Neural cell (in vitro differentiated cells): ENCODE measurements around the gene DISP3. TPM values are rescaled to one million over a fixed set of nuclear protein-coding genes. Genes with fewer than 3 reads are reported as not detected.

ENCODE experiments used
- H2AFZ ChIP-seq: fragments of 200-600, 300-800 bp; sonication (generic), shearing (Covaris generic); 2 replicates; pipeline ENCODE4 v1.6.0; 2014; ENCODE audit warnings: low read depth, mild to moderate bottlenecking, antibody characterized with exemption, low read length, moderate library complexity
- H3F3A ChIP-seq: fragments of 200-600 bp; shearing (Covaris generic); 2 replicates; pipeline ENCODE4 v1.6.1; 2016; ENCODE audit warnings: mild to moderate bottlenecking, moderate library complexity, mixed read lengths, antibody characterized with exemption, low read length; ENCODE audit not compliant: insufficient read depth, poor library complexity, severe bottlenecking
- H3K27ac ChIP-seq: fragments of 200-600, 300-800 bp; sonication (generic), shearing (Covaris generic); 2 replicates; pipeline ENCODE4 v1.5.1; 2014; ENCODE audit warnings: mild to moderate bottlenecking, low read length, moderate library complexity
- H3K27me3 ChIP-seq: fragments of 300-800, 200-600 bp; sonication (generic), shearing (Covaris generic); 2 replicates; pipeline ENCODE4 v1.6.0; 2014; ENCODE audit warnings: mild to moderate bottlenecking, low read depth, low read length, moderate library complexity; ENCODE audit not compliant: insufficient read depth
- H3K36me3 ChIP-seq: fragments of 300-800, 200-600 bp; sonication (generic), shearing (Covaris generic); 2 replicates; pipeline ENCODE4 v1.5.1; 2014; ENCODE audit warnings: mild to moderate bottlenecking, antibody characterized with exemption, low read length, moderate library complexity; ENCODE audit not compliant: insufficient read depth
- H3K4me2 ChIP-seq: fragments of 300-800, 200-600 bp; sonication (generic), shearing (Covaris generic); 2 replicates; pipeline ENCODE4 v1.6.0; 2014; ENCODE audit warnings: mild to moderate bottlenecking, low read length
- H3K4me3 ChIP-seq: fragments of 300-800, 200-600 bp; sonication (generic), shearing (Covaris generic); 2 replicates; pipeline ENCODE4 v1.5.1; 2014; ENCODE audit warnings: mild to moderate bottlenecking, low read length, moderate library complexity
- H3K79me2 ChIP-seq: fragments of 200-600 bp; shearing (Covaris generic); replicated peaks from 2 replicates; pipeline ENCODE4 v1.6.0; 2014; ENCODE audit warnings: mild to moderate bottlenecking, low read length, moderate library complexity; ENCODE audit not compliant: insufficient read depth
- H3K9ac ChIP-seq: fragments of 300-800, 200-600 bp; sonication (generic), shearing (Covaris generic); 2 replicates; pipeline ENCODE4 v1.6.1; 2016; ENCODE audit warnings: mild to moderate bottlenecking, low read length, mixed read lengths
- H3K9me2 ChIP-seq: fragments of 200-600 bp; shearing (Covaris generic); 2 replicates; pipeline ENCODE4 v1.6.1; 2016; ENCODE audit warnings: mild to moderate bottlenecking, low read length, mixed read lengths; ENCODE audit not compliant: insufficient read depth
- H3K9me3 ChIP-seq: fragments of 200-600, 300-800 bp; sonication (generic), shearing (Covaris generic); 2 replicates; pipeline ENCODE4 v1.6.1; 2016; ENCODE audit warnings: mild to moderate bottlenecking, mixed run types, low read length, moderate library complexity, mixed read lengths
- H4K20me1 ChIP-seq: fragments of 200-600 bp; shearing (Covaris generic); 2 replicates; pipeline ENCODE4 v1.6.1; 2016; ENCODE audit warnings: mild to moderate bottlenecking, mixed run types; ENCODE audit not compliant: insufficient read depth
- EP300 ChIP-seq: fragments of 450-650 bp; conservative IDR thresholded peaks from 2 replicates; pipeline ENCODE4 v1.6.1; 2014; ENCODE audit warnings: antibody characterized with exemption, mild to moderate bottlenecking, moderate library complexity; ENCODE audit not compliant: poor library complexity, severe bottlenecking
- EZH2 ChIP-seq: fragments of 200-600, 300-800 bp; shearing (Covaris generic), sonication (generic); IDR thresholded peaks from 2 replicates; pipeline ENCODE4 v1.6.1; 2014; ENCODE audit warnings: antibody characterized with exemption, low read length, borderline replicate concordance, mild to moderate bottlenecking; ENCODE audit not compliant: insufficient read depth, poor library complexity, severe bottlenecking
- MXI1 ChIP-seq: fragments of 450-650 bp; conservative IDR thresholded peaks from 2 replicates; pipeline ENCODE4 v1.6.1; 2014; ENCODE audit warnings: antibody characterized with exemption, mild to moderate bottlenecking; ENCODE audit not compliant: poor library complexity, severe bottlenecking
- POLR2AphosphoS5 ChIP-seq: IDR thresholded peaks from 2 replicates; pipeline ENCODE4 v1.6.1; 2012
- RAD21 ChIP-seq: fragments of 450-650 bp; conservative IDR thresholded peaks from 2 replicates; pipeline ENCODE4 v1.6.1; 2014; ENCODE audit warnings: antibody characterized with exemption, mild to moderate bottlenecking, moderate library complexity
- SMC3 ChIP-seq: fragments of 450-650 bp; conservative IDR thresholded peaks from 2 replicates; pipeline ENCODE4 v1.6.1; 2014; ENCODE audit warnings: antibody characterized with exemption, mild to moderate bottlenecking, moderate library complexity; ENCODE audit not compliant: poor library complexity
- TAF1 ChIP-seq: IDR thresholded peaks from 2 replicates; pipeline ENCODE4 v1.6.1; 2012; ENCODE audit warnings: low read depth
- polyA plus RNA-seq: library from polyadenylated mRNA; depleted of rRNA; stranded (reverse); fragments of >200 nt; gene quantifications from 2 replicates; pipeline ENCODE4 v1.2.3, GENCODE V29; 2014
- TF ChIP-seq, protein P1 (sequence below): fragments of 450-650 bp; IDR thresholded peaks from 2 replicates; pipeline ENCODE4 v1.5.1; 2014; ENCODE audit warnings: antibody characterized with exemption, mild to moderate bottlenecking, moderate library complexity; ENCODE audit not compliant: poor library complexity, severe bottlenecking
- TF ChIP-seq, protein P2 (sequence below): IDR thresholded peaks from 2 replicates; pipeline ENCODE4 v1.6.1; 2012; ENCODE audit warnings: borderline replicate concordance

DISP3 gene
- polyA plus RNA-seq, 1 donor from 2014 or later = 14.9 TPM

DNA sequence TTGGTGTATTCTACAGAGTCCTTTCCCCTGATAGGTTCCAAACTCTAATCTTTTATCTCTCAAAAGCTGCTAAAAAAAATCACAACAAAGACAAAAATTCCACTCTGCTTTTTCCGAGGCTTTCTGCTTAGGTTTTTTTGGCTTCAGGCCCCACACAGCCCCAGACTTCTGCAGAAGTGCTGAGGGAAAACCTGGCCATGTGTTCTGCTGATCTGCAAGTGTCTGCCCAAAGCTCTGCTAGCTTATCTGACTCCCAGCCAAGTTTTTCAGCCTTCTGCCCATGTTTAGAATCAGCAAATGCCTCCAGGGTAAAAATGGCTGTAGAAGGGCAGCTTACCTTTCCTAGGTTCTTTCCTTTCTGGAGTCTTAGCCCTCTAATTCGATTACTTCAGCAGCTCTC lies 28.4 kb downstream of the DISP3 start:
- Histone ChIP-seq H3F3A (no peaks in the 10 kb centered on the region), H3K9me3 (peaks cover 25% of the 10 kb centered on the region), H3K9ac (no peak overlapping the region), H3K4me2 (no peak overlapping the region), H4K20me1 (no peaks in the 10 kb centered on the region), H2AFZ (no peak overlapping the region), H3K4me3 (no peak overlapping the region), H3K9me2 (no peaks in the 10 kb centered on the region), H3K27me3 (no peaks in the 10 kb centered on the region), H3K27ac (no peak overlapping the region), H3K36me3 (peaks cover 23% of the 10 kb centered on the region), H3K79me2 (no peaks in the 10 kb centered on the region)
- TF ChIP-seq MXI1 (no peak), RAD21 (no peak), EZH2 (no peak), EP300 (no peak), TAF1 (no peak), SMC3 (no peak), POLR2AphosphoS5 (no peak)
- TF ChIP-seq, protein P1, sequence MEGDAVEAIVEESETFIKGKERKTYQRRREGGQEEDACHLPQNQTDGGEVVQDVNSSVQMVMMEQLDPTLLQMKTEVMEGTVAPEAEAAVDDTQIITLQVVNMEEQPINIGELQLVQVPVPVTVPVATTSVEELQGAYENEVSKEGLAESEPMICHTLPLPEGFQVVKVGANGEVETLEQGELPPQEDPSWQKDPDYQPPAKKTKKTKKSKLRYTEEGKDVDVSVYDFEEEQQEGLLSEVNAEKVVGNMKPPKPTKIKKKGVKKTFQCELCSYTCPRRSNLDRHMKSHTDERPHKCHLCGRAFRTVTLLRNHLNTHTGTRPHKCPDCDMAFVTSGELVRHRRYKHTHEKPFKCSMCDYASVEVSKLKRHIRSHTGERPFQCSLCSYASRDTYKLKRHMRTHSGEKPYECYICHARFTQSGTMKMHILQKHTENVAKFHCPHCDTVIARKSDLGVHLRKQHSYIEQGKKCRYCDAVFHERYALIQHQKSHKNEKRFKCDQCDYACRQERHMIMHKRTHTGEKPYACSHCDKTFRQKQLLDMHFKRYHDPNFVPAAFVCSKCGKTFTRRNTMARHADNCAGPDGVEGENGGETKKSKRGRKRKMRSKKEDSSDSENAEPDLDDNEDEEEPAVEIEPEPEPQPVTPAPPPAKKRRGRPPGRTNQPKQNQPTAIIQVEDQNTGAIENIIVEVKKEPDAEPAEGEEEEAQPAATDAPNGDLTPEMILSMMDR = no peak
- TF ChIP-seq, protein P2, sequence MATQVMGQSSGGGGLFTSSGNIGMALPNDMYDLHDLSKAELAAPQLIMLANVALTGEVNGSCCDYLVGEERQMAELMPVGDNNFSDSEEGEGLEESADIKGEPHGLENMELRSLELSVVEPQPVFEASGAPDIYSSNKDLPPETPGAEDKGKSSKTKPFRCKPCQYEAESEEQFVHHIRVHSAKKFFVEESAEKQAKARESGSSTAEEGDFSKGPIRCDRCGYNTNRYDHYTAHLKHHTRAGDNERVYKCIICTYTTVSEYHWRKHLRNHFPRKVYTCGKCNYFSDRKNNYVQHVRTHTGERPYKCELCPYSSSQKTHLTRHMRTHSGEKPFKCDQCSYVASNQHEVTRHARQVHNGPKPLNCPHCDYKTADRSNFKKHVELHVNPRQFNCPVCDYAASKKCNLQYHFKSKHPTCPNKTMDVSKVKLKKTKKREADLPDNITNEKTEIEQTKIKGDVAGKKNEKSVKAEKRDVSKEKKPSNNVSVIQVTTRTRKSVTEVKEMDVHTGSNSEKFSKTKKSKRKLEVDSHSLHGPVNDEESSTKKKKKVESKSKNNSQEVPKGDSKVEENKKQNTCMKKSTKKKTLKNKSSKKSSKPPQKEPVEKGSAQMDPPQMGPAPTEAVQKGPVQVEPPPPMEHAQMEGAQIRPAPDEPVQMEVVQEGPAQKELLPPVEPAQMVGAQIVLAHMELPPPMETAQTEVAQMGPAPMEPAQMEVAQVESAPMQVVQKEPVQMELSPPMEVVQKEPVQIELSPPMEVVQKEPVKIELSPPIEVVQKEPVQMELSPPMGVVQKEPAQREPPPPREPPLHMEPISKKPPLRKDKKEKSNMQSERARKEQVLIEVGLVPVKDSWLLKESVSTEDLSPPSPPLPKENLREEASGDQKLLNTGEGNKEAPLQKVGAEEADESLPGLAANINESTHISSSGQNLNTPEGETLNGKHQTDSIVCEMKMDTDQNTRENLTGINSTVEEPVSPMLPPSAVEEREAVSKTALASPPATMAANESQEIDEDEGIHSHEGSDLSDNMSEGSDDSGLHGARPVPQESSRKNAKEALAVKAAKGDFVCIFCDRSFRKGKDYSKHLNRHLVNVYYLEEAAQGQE = no peak

DNA sequence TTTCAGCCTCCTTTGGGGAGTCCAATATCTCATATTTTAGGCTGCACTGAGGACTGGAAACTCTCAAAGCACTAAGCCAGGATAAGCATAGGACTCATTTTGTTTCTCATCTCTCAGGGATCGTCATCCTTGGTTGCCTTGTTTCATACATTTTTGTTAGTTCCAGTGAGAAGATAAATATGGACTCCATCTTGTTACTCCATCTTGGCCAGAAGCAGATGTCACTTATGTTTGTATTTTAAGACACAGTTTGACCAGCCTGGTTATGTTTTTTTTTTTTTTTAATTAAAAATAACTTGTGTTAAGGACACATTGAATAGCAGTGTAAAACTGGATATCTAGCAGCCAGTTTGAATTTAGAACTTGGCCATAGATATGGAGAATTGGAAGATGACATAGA lies 34.7 kb downstream of the DISP3 start:
- TF ChIP-seq MXI1 (no peak), TAF1 (no peak), SMC3 (no peak), RAD21 (no peak), EP300 (no peak)
- TF ChIP-seq, protein P2 = no peak
- TF ChIP-seq, protein P1 = no peak
- H4K20me1 ChIP-seq = no peaks in the 10 kb centered on the region
- H3K79me2 ChIP-seq = no peaks in the 10 kb centered on the region
- H3K27ac ChIP-seq = no peak overlapping the region
- no peak overlapping the region for H2AFZ ChIP-seq
- no peaks in the 10 kb centered on the region for H3K9me2 ChIP-seq
- H3K36me3 ChIP-seq = peaks cover 9% of the 10 kb centered on the region
- no peak overlapping the region for H3K9ac ChIP-seq
- H3K27me3 ChIP-seq = no peaks in the 10 kb centered on the region
- no peak overlapping the region for H3K4me3 ChIP-seq
- H3F3A ChIP-seq = no peaks in the 10 kb centered on the region
- no peaks in the 10 kb centered on the region for H3K9me3 ChIP-seq
- no peak overlapping the region for H3K4me2 ChIP-seq
